Endothelial cell of umbilical vein (primary cell): Measurements from ENCODE around the gene FAM120A. TPM values are rescaled to one million over a fixed set of nuclear protein-coding genes. Genes with fewer than 3 reads are reported as not detected.

ENCODE experiments used
- BruUV-seq: library from RNA; stranded (reverse); fragments of 400-500 nt; replicated peaks from 2 replicates; lab custom pipeline; 2021; lab: Mats Ljungman, UMichigan
- CTCF ChIA-PET: fragments of 300-600, 350-600 bp; sonication (Branson Sonifier 250); formaldehyde crosslinking; loops from one replicate; lab custom pipeline; 2021; ENCODE audit warnings: antibody characterized with exemption, inconsistent platforms; lab: Charles Lee
- POLR2A ChIA-PET: fragments of 300-600, 350-600 bp; sonication (Branson Sonifier 250); formaldehyde crosslinking; loops from one replicate; lab custom pipeline; 2021; ENCODE audit warnings: antibody characterized with exemption, inconsistent platforms; lab: Charles Lee
- DNase-seq: peaks from one replicate; pipeline ENCODE4 v3.0.0-alpha.2; 2011; ENCODE audit warnings: low read depth, low spot score
- FAIRE-seq: peaks from 2 replicates; lab custom pipeline; 2011; peaks lifted over from hg19 to GRCh38; lab: Jason Lieb, UNC
- H2AFZ ChIP-seq: 2 replicates; pipeline ENCODE4 v1.6.0; 2012; ENCODE audit warnings: low read depth, low read length, control low read depth, inconsistent platforms
- H3K27ac ChIP-seq: 2 replicates; pipeline ENCODE4 v1.5.1; 2011; ENCODE audit warnings: low read depth, mild to moderate bottlenecking, control low read depth, low read length, moderate library complexity; ENCODE audit not compliant: insufficient read depth
- H3K27me3 ChIP-seq, 2 experiments: 2 replicates each; pipeline versions ENCODE4 v1.6.0 to v1.6.1; 2011; ENCODE audit warnings: low read length in 2 of 2, mixed read lengths in 1 of 2; ENCODE audit not compliant: control insufficient read depth in 2 of 2, insufficient read depth in 2 of 2
- H3K36me3 ChIP-seq, 2 experiments: 2 replicates in 1 of 2; 3 replicates in 1 of 2; pipeline ENCODE4 v1.5.1; 2011; ENCODE audit warnings: low read length in 2 of 2, mild to moderate bottlenecking in 1 of 2, moderate library complexity in 1 of 2; ENCODE audit not compliant: control insufficient read depth in 2 of 2, insufficient read depth in 2 of 2; ENCODE audit errors: extremely low read depth in 1 of 2
- H3K4me1 ChIP-seq: 3 replicates; pipeline ENCODE4 v1.5.1; 2011; ENCODE audit warnings: mild to moderate bottlenecking, low read length; ENCODE audit not compliant: control insufficient read depth, insufficient read depth; ENCODE audit errors: extremely low read depth
- H3K4me2 ChIP-seq: 2 replicates; pipeline ENCODE4 v1.6.1; 2011; ENCODE audit warnings: low read length, control low read depth, mixed read lengths; ENCODE audit not compliant: insufficient read depth
- H3K4me3 ChIP-seq, 3 experiments: fragments of 200-600 bp in 1 of 3; sonication (generic), shearing (Covaris generic) in 1 of 3; replicated peaks in 1 of 3; 2 replicates each; pipeline ENCODE4 v1.5.1; 2011 to 2016; ENCODE audit warnings: control low read depth in 3 of 3, low read length in 3 of 3, mild to moderate bottlenecking in 2 of 3, inconsistent platforms in 1 of 3, low read depth in 1 of 3, moderate library complexity in 1 of 3; ENCODE audit not compliant: insufficient read depth in 1 of 3
- H3K79me2 ChIP-seq: 2 replicates; pipeline ENCODE4 v1.6.0; 2012; ENCODE audit warnings: low read length, inconsistent platforms; ENCODE audit not compliant: control insufficient read depth, insufficient read depth
- H3K9ac ChIP-seq: replicated peaks from 2 replicates; pipeline ENCODE3; 2011; ENCODE audit warnings: low read length, control low read depth; ENCODE audit not compliant: insufficient read depth; ENCODE audit errors: extremely low read depth
- H3K9me1 ChIP-seq: replicated peaks from 3 replicates; pipeline ENCODE4 v1.6.0; 2011; ENCODE audit warnings: mild to moderate bottlenecking, low read length; ENCODE audit not compliant: control insufficient read depth, insufficient read depth; ENCODE audit errors: extremely low read depth
- H3K9me3 ChIP-seq: replicated peaks from 2 replicates; pipeline ENCODE4 v1.5.1; 2012; ENCODE audit warnings: low read length, inconsistent platforms; ENCODE audit not compliant: control insufficient read depth, insufficient read depth
- H4K20me1 ChIP-seq: replicated peaks from 2 replicates; pipeline ENCODE3; 2011; ENCODE audit warnings: mild to moderate bottlenecking, low read length; ENCODE audit not compliant: control insufficient read depth, insufficient read depth; ENCODE audit errors: extremely low read depth
- EZH2 ChIP-seq: IDR thresholded peaks from 2 replicates; pipeline ENCODE4 v1.6.1; 2012; ENCODE audit warnings: borderline replicate concordance, low read depth, mild to moderate bottlenecking, moderate library complexity, low read length, inconsistent platforms; ENCODE audit not compliant: severe bottlenecking
- FOS ChIP-seq: IDR thresholded peaks from 2 replicates; pipeline ENCODE4 v1.6.1; 2011; ENCODE audit warnings: mild to moderate bottlenecking, low read length, moderate library complexity, borderline replicate concordance; ENCODE audit not compliant: insufficient read depth
- GATA2 ChIP-seq: IDR thresholded peaks from 2 replicates; pipeline ENCODE4 v1.7.0; 2011; ENCODE audit warnings: low read depth, mild to moderate bottlenecking, moderate library complexity, mixed read lengths, low read length; ENCODE audit not compliant: insufficient read length, insufficient read depth
- JUN ChIP-seq: IDR thresholded peaks from 2 replicates; pipeline ENCODE4 v1.6.1; 2011; ENCODE audit warnings: borderline replicate concordance, low read depth; ENCODE audit not compliant: insufficient read length, insufficient read depth
- MYC ChIP-seq: IDR thresholded peaks from one replicate; pipeline ENCODE4 v1.6.1; 2011; ENCODE audit warnings: mild to moderate bottlenecking, low read depth, low read length
- POLR2A ChIP-seq: IDR thresholded peaks from 2 replicates; pipeline ENCODE4 v1.6.1; 2012; ENCODE audit warnings: low read depth, mild to moderate bottlenecking, control low read depth, low read length
- POLR2AphosphoS5 ChIP-seq: IDR thresholded peaks from 2 replicates; pipeline ENCODE4 v1.6.1; 2012; ENCODE audit warnings: low read depth, mild to moderate bottlenecking, control low read depth, low read length, moderate library complexity; ENCODE audit not compliant: insufficient read depth
- dilution Hi-C: fragments of 300-500 bp; cut with MboI; formaldehyde crosslinking; loops from one replicate; pipeline ENCODE4 v1.15.0; 2019; ENCODE audit warnings: low sequenced_read_pairs; ENCODE audit not compliant: extremely low pct_ligation_motif_present
- intact Hi-C: fragments of 100-400 bp; cut with micrococcal nuclease; formaldehyde crosslinking; loops from one replicate; pipeline ENCODE4 v1.10.0; 2022
- polyA plus RNA-seq, 4 experiments: library from polyadenylated mRNA; depleted of rRNA in 3 of 4; stranded (reverse) in 3 of 4; unstranded in 1 of 4; fragments of >200 nt; gene quantifications; 2 replicates each; pipeline versions ENCODE4 v1.2.1 to v1.2.3, GENCODE V29; 2011 to 2012; ENCODE audit warnings: missing spikeins in 1 of 4
- total RNA-seq: library from RNA; stranded (reverse); gene quantifications from 2 replicates; pipeline ENCODE4 v1.2.3, GENCODE V29; 2021
- TF ChIP-seq, protein P1 (sequence below), 2 donors: IDR thresholded peaks; 1 replicate in 1 of 2; 2 replicates in 1 of 2; pipeline ENCODE4 v1.5.1; 2011; ENCODE audit warnings: low read length in 2 of 2, mild to moderate bottlenecking in 2 of 2, moderate library complexity in 2 of 2, control low read depth in 1 of 2, inconsistent platforms in 1 of 2, low read depth in 1 of 2; ENCODE audit not compliant: insufficient read depth in 1 of 2; ENCODE audit errors: extremely low read depth in 1 of 2
- TF ChIP-seq, protein P2 (sequence below): IDR thresholded peaks from 2 replicates; pipeline ENCODE4 v1.6.1; 2011; ENCODE audit not compliant: insufficient read depth, insufficient read length

FAM120A gene
- total and polyA plus RNA-seq, 2 donors (not counting 3 experiments of a cell fraction or from before 2014, with no cell fraction given) = 66.8 to 126 TPM

DNA sequence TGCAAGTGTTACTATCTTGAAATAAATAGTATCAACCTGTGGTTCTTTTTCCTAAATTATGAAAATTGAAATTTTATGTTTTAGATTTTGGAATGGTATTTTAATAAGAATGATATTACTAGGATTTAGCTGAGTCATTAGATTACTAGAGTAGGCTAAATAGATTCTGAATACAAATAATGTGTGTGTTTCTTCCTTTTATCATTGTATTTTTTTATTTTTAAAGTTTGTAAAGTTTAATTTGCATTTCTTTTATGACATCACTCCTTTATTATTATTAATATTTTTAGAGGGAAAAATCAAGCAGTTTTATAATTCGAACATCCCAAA is 9.9 kb downstream of the FAM120A start:
- no peak overlapping the region for H3K4me3 ChIP-seq
- no peaks in the 10 kb centered on the region for H3K9me1 ChIP-seq
- no peak for DNase-seq
- no peaks in the 10 kb centered on the region for H3K36me3 ChIP-seq
- H3K4me2 ChIP-seq = no peak overlapping the region
- dilution Hi-C loops (no loop called here), intact Hi-C loops (no loop called here)
- H4K20me1 ChIP-seq = peaks cover 15% of the 10 kb centered on the region
- H3K9me3 ChIP-seq = no peaks in the 10 kb centered on the region
- peaks cover 100% of the 10 kb centered on the region for H3K79me2 ChIP-seq
- peaks cover 9% of the 10 kb centered on the region for H3K4me1 ChIP-seq
- H3K27ac ChIP-seq = no peak overlapping the region
- TF ChIP-seq, protein P1, sequence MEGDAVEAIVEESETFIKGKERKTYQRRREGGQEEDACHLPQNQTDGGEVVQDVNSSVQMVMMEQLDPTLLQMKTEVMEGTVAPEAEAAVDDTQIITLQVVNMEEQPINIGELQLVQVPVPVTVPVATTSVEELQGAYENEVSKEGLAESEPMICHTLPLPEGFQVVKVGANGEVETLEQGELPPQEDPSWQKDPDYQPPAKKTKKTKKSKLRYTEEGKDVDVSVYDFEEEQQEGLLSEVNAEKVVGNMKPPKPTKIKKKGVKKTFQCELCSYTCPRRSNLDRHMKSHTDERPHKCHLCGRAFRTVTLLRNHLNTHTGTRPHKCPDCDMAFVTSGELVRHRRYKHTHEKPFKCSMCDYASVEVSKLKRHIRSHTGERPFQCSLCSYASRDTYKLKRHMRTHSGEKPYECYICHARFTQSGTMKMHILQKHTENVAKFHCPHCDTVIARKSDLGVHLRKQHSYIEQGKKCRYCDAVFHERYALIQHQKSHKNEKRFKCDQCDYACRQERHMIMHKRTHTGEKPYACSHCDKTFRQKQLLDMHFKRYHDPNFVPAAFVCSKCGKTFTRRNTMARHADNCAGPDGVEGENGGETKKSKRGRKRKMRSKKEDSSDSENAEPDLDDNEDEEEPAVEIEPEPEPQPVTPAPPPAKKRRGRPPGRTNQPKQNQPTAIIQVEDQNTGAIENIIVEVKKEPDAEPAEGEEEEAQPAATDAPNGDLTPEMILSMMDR (IDR thresholded peaks at IDR 0.05; ENCODE audit: extremely low read depth in 1 of 2, insufficient read depth in 1 of 2, low read depth in 1 of 2, low read length in 2 of 2) = no peak
- TF ChIP-seq POLR2A (no peak), POLR2AphosphoS5 (no peak), FOS (no peak), JUN (no peak), MYC (no peak), EZH2 (no peak), GATA2 (no peak)
- TF ChIP-seq, protein P2, sequence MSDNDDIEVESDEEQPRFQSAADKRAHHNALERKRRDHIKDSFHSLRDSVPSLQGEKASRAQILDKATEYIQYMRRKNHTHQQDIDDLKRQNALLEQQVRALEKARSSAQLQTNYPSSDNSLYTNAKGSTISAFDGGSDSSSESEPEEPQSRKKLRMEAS = no peak
- FAIRE-seq = no peak
- POLR2A ChIA-PET = no interaction called here
- no peaks in the 10 kb centered on the region for H3K27me3 ChIP-seq
- no peak overlapping the region for H3K9ac ChIP-seq
- CTCF ChIA-PET = no interaction called here
- H2AFZ ChIP-seq = no peak overlapping the region
- BruUV-seq = no TSS peak
